CD4-positive, alpha-beta T cell treated with Interleukin-2 at 100 ng/mL for 4 hours (primary cell): Measurements from ENCODE around the gene TJP1.
"Not testable (repeated sequence)": the region's sequence is repeated elsewhere in the genome, so short reads cannot be mapped to it uniquely, and the experiment has no call there.

ENCODE experiments used
- DNase-seq: peaks from one replicate; pipeline ENCODE4 v3.0.0-alpha.2; 2020; ENCODE audit warnings: low spot score

The TJP1 gene

DNA sequence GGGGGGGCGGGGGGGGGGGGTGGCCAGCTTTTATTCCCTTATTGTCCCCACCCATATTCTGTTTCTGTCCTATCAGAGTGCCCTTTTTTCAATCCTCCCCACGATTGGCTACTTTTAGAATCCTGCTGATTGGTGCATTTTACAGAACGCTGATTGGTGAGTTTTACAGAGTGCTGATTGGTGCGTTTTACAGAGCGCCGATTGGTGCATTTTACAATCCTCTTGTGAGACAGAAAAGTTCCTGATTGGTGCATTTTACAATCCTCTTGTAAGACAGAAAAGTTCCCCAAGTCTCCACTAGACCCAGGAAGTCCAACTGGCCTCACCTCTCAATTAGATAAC, 164.8 kb downstream of the TJP1 start:
- DNase-seq = not testable (repeated sequence)

GRCh38 chr15:29656636-29657475, 165.4 kb downstream of the TJP1 start:
- DNase-seq = no peak

GRCh38 chr15:29652595-29652994, 169.7 kb downstream of the TJP1 start:
- no peak for DNase-seq

DNA sequence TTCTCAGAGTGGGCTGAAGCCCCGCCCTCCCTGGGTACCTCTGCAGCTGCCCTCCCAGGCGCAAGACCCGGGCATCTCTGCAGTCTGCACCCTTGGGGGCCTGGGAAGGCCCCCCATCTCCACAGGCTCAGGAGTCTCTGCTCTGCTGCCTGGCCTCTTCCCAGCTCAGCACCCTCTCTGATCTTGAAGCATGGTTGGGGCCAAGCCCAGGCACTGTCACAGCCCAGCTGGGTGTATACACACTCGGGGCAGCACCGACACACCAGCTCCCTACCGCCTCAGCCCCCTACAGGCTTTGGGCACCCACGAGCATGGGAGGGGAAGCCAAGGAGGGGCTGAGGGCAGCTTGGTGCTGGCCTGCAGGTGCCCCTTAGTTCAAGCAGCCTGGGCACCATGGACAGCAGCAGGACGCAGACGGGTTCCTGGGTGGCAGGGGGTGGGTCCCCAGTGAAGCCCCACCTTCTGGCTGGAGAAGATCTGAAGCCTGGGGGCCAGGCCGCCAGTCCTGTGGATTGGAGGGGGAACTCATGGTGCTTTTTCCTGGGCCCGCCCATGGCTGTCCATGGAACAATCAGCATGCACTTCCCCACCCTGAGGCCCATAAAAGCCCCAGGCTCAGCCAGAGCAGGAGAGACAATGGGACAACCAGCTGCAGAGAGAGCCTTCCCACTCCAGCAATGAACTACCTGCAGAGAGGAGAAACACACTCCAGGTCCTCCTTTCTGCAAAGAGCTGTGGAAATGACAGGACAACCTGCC, 170.6 kb downstream of the TJP1 start:
- no peak for DNase-seq
